Common myeloid progenitor, CD34-positive (primary cell): ENCODE results near the gene STON1.
"Not testable (repeated sequence)": the region's sequence is repeated elsewhere in the genome, so short reads cannot be mapped to it uniquely, and the experiment has no call there.

Experiments used
- CTCF ChIA-PET: fragments of 350-600 bp; sonication (Branson Sonifier 250); formaldehyde crosslinking; loops from one replicate; lab custom pipeline; 2021; ENCODE audit warnings: antibody characterized with exemption; lab: Charles Lee
- POLR2A ChIA-PET: fragments of 350-600 bp; sonication (Branson Sonifier 250); formaldehyde crosslinking; loops from one replicate; lab custom pipeline; 2021; ENCODE audit warnings: antibody characterized with exemption; lab: Charles Lee
- DNase-seq, 3 donors: peaks; one replicate each; pipeline versions ENCODE4 v3.0.0 to v3.0.0-alpha.2; 2013
- H3K27ac ChIP-seq, 2 experiments: 1 replicate in 1 of 2; 2 replicates in 1 of 2; pipeline ENCODE4 v1.7.0; 2013; ENCODE audit warnings: inconsistent platforms in 2 of 2, low read length in 2 of 2, mild to moderate bottlenecking in 2 of 2, low read depth in 1 of 2, moderate library complexity in 1 of 2; ENCODE audit not compliant: severe bottlenecking in 2 of 2, insufficient read depth in 1 of 2, poor library complexity in 1 of 2
- H3K27me3 ChIP-seq, 5 experiments: replicated peaks in 2 of 5; 1 replicate in 3 of 5; 2 replicates in 2 of 5; pipeline versions ENCODE4 v1.6.1 to v1.7.0; 2013; ENCODE audit warnings: low read length in 4 of 5, mild to moderate bottlenecking in 2 of 5, moderate library complexity in 2 of 5, inconsistent platforms in 1 of 5; ENCODE audit not compliant: insufficient read depth in 5 of 5, control insufficient read depth in 4 of 5
- H3K36me3 ChIP-seq, 4 experiments: 1 replicate in 2 of 4; 2 replicates in 2 of 4; pipeline versions ENCODE4 v1.6.1 to v1.7.0; 2013; ENCODE audit warnings: low read length in 3 of 4, control low read depth in 1 of 4, mild to moderate bottlenecking in 1 of 4; ENCODE audit not compliant: control insufficient read depth in 4 of 4, insufficient read depth in 4 of 4
- H3K4me1 ChIP-seq, 4 experiments: 1 replicate in 3 of 4; 2 replicates in 1 of 4; pipeline versions ENCODE4 v1.6.1 to v1.7.1; 2013; ENCODE audit warnings: low read length in 3 of 4, mild to moderate bottlenecking in 3 of 4, control low read depth in 1 of 4, inconsistent platforms in 1 of 4, moderate library complexity in 1 of 4; ENCODE audit not compliant: control insufficient read depth in 4 of 4, insufficient read depth in 4 of 4; ENCODE audit errors: control extremely low read depth in 1 of 4
- H3K4me3 ChIP-seq, 7 experiments: 1 replicate in 4 of 7; 2 replicates in 3 of 7; pipeline versions ENCODE4 v1.5.1 to v1.7.0; 2013; ENCODE audit warnings: mild to moderate bottlenecking in 7 of 7, low read length in 6 of 7, moderate library complexity in 6 of 7, inconsistent platforms in 2 of 7, low read depth in 2 of 7, control low read depth in 1 of 7; ENCODE audit not compliant: insufficient read depth in 4 of 7, control insufficient read depth in 1 of 7; ENCODE audit errors: extremely low read depth in 1 of 7
- H3K9me3 ChIP-seq, 5 experiments: 1 replicate in 4 of 5; 2 replicates in 1 of 5; pipeline versions ENCODE4 v1.6.1 to v1.7.1; 2013; ENCODE audit warnings: low read length in 4 of 5, mild to moderate bottlenecking in 2 of 5, inconsistent platforms in 1 of 5, low read depth in 1 of 5, moderate library complexity in 1 of 5; ENCODE audit not compliant: control insufficient read depth in 4 of 5, insufficient read depth in 2 of 5; ENCODE audit errors: control extremely low read depth in 1 of 5
- WGBS: methylation state at CpG from one replicate; pipeline ENCODE4 v1.1.5; 2013; ENCODE audit not compliant: insufficient coverage; 5-methylcytosine and 5-hydroxymethylcytosine counted together

Gene STON1

DNA sequence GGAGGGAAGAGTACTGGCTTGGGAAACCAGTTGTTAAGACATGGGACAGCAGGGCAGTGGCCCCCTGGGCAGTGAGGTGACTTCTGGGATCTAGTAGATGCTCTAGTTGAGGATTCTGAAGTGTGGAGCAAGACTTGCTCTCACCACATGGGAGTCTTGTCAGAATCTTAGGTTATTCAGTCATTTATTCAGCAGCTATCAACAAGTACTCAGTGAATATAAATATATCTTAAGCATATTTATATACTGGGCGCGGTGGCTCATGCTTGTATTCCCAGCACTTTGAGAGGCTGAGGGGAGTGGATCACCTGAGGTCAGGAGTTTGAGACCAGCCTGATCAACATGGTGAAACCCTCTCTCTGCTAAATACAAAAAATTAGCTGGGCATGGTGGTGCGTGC lies 20.0 kb downstream of the STON1 start:
- ChIA-PET POLR2A (no interaction called here), CTCF (interaction anchor here (1.3 kb wide), 1 partner anchor 18 kb away, joined by 4 read pairs; no protein-coding TSS in a partner anchor)
- no peaks in the 10 kb centered on the region for H3K27me3 ChIP-seq
- no peaks in the 10 kb centered on the region for H3K9me3 ChIP-seq
- WGBS, result 100% methylated on average over 2 of the region's 3 CpGs
- H3K36me3 ChIP-seq, result no peaks in the 10 kb centered on the region
- H3K27ac ChIP-seq, result no peak overlapping the region
- no peak overlapping the region for H3K4me3 ChIP-seq
- no peak for DNase-seq
- no peaks in the 10 kb centered on the region for H3K4me1 ChIP-seq

DNA sequence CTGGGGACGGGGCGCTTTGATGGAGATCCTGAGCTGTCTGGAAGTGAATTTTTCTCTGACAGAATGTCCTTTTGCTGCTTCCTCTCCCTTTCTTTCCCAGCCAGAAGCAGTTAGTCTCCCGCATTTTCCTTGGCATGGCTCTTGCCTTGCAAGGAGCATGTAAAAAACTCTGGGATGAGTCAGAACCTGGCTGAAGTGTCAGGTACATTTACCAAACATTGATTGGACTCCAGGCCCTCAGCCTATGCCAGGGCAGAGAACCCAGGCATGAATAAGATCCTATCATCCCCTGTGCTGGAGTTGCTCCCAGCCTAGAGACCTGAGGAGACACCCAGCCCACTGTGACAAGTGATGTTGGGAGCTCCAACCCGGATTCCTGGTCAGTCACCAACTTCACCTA lies 21.6 kb downstream of the STON1 start:
- POLR2A ChIA-PET, result no interaction called here
- CTCF ChIA-PET, result interaction anchor here (1.3 kb wide), 1 partner anchor 20 kb away, joined by 4 read pairs; no protein-coding TSS in a partner anchor

DNA sequence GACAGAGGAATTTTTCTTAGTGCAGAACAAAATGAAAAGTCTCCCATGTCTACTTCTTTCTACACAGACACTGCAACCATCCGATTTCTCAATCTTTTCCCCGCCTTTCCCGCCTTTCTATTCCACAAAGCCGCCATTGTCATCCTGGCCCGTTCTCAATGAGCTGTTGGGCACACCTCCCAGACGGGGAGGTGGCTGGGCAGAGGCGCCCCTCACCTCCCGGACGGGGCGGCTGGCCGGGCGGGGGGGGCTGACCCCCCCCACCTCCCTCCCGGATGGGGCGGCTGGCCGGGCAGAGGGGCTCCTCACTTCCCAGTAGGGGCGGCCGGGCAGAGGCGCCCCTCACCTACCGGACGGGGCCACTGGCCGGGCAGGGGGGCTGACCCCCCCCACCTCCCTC lies 25.1 kb downstream of the STON1 start:
- H3K27me3 ChIP-seq, H3K4me1 ChIP-seq, DNase-seq, H3K4me3 ChIP-seq, H3K9me3 ChIP-seq, H3K36me3 ChIP-seq, POLR2A ChIA-PET, H3K27ac ChIP-seq, CTCF ChIA-PET: not testable (repeated sequence)
- WGBS, result no CpG with 5 or more reads among the region's 21 CpGs

More for the DNA sequence above, 21.6 kb downstream of the STON1 start:
- H3K9me3 ChIP-seq, result no peaks in the 10 kb centered on the region
- H3K36me3 ChIP-seq, result no peaks in the 10 kb centered on the region
- WGBS, result 100% methylated on average over 4 of the region's 4 CpGs
- H3K27me3 ChIP-seq, result no peaks in the 10 kb centered on the region
- no peak overlapping the region for H3K27ac ChIP-seq
- H3K4me1 ChIP-seq, result no peaks in the 10 kb centered on the region
- no peak overlapping the region for H3K4me3 ChIP-seq
- no peak for DNase-seq

DNA sequence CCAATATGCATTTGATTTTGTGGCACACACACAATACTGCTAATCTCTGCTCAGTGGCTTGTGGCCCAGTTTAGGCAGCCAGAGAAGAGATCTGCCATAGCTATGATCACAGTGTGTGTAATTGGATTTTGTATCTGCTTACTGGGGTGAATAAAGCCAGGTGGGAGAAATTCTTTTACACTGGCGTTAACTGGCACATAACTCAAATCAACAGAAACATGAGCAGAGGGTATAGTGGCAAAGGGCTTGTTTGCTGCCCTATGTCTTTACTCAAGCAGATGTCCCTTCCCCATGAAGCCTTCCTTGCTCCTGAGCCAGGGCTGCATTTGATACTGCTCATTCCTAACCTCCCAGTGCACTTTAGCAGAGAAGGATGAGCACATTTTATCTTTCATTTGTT lies 28.5 kb downstream of the STON1 start:
- no peak overlapping the region for H3K27ac ChIP-seq
- H3K27me3 ChIP-seq, result no peaks in the 10 kb centered on the region
- CTCF ChIA-PET, result no interaction called here
- no peak for DNase-seq
- no peaks in the 10 kb centered on the region for H3K9me3 ChIP-seq
- POLR2A ChIA-PET, result no interaction called here
- 100% methylated on average over 1 of the region's 1 CpG for WGBS
- H3K4me1 ChIP-seq, result no peaks in the 10 kb centered on the region
- no peak overlapping the region for H3K4me3 ChIP-seq
- H3K36me3 ChIP-seq, result no peaks in the 10 kb centered on the region

DNA sequence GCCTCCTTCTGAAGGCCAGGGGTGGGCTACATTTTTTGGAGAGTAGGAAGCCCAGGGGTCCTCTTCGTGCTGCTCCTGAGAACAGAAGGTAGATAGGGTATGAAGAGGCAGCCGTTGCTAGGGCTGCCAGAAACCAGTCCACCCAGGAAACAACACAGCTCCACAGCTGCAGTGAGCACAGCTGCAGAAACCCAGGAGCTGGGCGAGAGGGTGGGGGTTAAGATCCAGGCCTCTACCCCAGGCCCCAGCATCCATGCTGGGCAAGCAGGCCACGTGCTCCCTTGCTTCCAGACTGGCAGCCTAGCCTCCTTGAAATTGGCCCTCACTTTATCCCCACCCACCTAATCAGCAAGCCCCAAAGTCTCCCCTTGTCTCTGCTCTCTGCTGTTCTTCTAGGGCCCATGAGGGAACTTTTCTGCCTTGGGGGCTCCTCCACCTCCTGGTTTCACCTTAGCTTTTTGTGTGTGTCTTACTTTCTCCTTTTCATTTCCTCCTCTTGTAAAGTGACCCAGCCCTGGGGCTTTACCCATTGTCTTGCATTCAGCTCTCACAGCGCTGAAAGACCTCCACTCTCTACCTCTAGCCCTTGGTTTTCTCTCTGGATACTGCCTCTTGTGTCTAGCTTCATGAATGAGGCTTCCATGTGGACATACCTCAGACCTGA lies 30.7 kb downstream of the STON1 start:
- Histone ChIP-seq H3K4me1 (no peaks in the 10 kb centered on the region), H3K27ac (no peak overlapping the region), H3K36me3 (no peaks in the 10 kb centered on the region), H3K9me3 (no peaks in the 10 kb centered on the region), H3K27me3 (no peaks in the 10 kb centered on the region), H3K4me3 (no peak overlapping the region)
- ChIA-PET CTCF (no interaction called here), POLR2A (no interaction called here)
- no peak for DNase-seq
- WGBS, result 92% methylated on average over 4 of the region's 5 CpGs

DNA sequence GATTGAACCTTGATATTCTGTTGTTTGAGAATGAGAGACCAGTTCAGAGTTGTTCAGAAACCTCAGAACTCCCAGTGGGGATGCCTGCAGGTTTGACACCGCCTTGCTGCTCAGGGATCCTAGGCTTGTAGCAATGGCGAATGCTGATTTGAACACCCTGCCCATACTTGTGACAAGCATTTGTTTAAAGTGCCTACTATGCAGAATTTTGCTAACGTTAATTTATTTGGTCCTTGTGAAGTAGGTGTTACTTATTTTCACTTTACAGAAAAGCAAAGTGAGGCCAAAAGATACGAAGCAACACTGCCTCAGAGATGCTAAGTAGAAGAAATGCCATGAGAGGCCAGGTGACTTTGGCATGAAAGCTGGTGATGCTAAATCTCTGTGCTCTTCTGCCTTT lies 32.3 kb downstream of the STON1 start:
- H3K36me3 ChIP-seq, result no peaks in the 10 kb centered on the region
- CTCF ChIA-PET, result no interaction called here

DNA sequence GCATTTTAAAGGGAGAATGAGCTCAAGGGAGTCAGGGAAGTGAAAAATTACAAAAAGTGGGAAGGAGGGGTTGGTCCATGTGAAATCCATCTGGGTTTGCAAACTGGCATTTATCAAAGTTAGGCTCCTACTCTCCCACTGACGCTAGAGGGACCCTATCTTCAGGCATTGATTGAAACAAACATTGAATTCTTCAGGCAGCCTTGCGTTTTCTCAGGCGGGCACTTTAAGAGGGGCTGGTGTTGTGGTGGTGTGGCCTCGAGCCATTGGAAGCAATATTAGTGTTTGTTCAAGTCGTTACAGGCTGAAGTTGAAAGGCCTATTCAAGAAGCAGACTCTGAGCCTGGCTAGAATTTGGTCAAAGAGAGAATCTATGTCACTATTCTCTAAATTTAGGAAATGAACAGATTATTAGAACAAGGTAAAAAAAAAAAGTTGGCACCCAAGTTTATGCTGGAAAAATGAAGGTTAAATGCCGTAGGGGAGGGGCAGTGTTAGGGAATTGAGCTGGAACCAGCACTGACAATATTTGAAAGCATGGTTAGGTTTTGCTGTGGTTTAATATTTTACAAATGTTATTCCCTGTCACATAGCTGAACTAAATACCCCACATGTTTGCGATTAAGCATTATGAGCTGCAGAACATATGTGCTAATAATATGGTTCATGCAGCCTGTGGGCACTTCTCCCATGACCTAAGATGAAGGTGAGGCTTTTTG lies 36.8 kb downstream of the STON1 start:
- no peak overlapping the region for H3K27ac ChIP-seq
- no peak for DNase-seq
- no peaks in the 10 kb centered on the region for H3K36me3 ChIP-seq
- no peak overlapping the region for H3K4me3 ChIP-seq
- no peaks in the 10 kb centered on the region for H3K9me3 ChIP-seq
- no peaks in the 10 kb centered on the region for H3K27me3 ChIP-seq
- CTCF ChIA-PET, result no interaction called here
- H3K4me1 ChIP-seq, result no peaks in the 10 kb centered on the region
- POLR2A ChIA-PET, result no interaction called here
- 100% methylated on average over 3 of the region's 7 CpGs for WGBS

More for the DNA sequence above, 32.3 kb downstream of the STON1 start:
- Histone ChIP-seq H3K4me3 (no peak overlapping the region), H3K9me3 (no peaks in the 10 kb centered on the region), H3K27me3 (no peaks in the 10 kb centered on the region), H3K4me1 (no peaks in the 10 kb centered on the region), H3K27ac (no peak overlapping the region)
- no peak for DNase-seq
- POLR2A ChIA-PET, result no interaction called here
- WGBS, result 100% methylated on average over 4 of the region's 4 CpGs
